ENCODE data around the gene IFI16.

GRCh38 chr1:159088546-159089183 is 79.0 kb downstream of the IFI16 start:
- no peak for TF ChIP-seq CTCF (IDR thresholded peaks at IDR 0.05; ENCODE audit: low read length)
- no peak for TF ChIP-seq EZH2phosphoT487 (IDR thresholded peaks at IDR 0.05; ENCODE audit: low read length)
